ENCODE data around the gene FIBCD1.
"Not testable (repeated sequence)": the region's sequence is repeated elsewhere in the genome, so short reads cannot be mapped to it uniquely, and the experiment has no call there.

The FIBCD1 gene

GRCh38 chr9:130921300-130921988 lies 17.6 kb downstream of the FIBCD1 start:
- ATAC-seq = no peak

- no peak for ATAC-seq
Observed at GRCh38 chr9:130920762-130921299, 18.2 kb downstream of the FIBCD1 start.

GRCh38 chr9:130920233-130920632 lies 18.8 kb downstream of the FIBCD1 start:
- no peak for ATAC-seq

GRCh38 chr9:130919559-130920145 lies 19.4 kb downstream of the FIBCD1 start:
- ATAC-seq = no peak

GRCh38 chr9:130918826-130919558 lies 20.1 kb downstream of the FIBCD1 start:
- no peak for ATAC-seq

GRCh38 chr9:130918101-130918825 lies 20.8 kb downstream of the FIBCD1 start:
- ATAC-seq = no peak

GRCh38 chr9:130917168-130917960 lies 21.7 kb downstream of the FIBCD1 start:
- ATAC-seq = no peak

GRCh38 chr9:130915096-130915447 lies 24.0 kb downstream of the FIBCD1 start:
- ATAC-seq = no peak

GRCh38 chr9:130914417-130915095 lies 24.5 kb downstream of the FIBCD1 start:
- no peak for ATAC-seq

GRCh38 chr9:130913599-130914416 lies 25.2 kb downstream of the FIBCD1 start:
- ATAC-seq = no peak

GRCh38 chr9:130912932-130913598 lies 26.0 kb downstream of the FIBCD1 start:
- ATAC-seq = no peak

GRCh38 chr9:130911254-130912049 lies 27.6 kb downstream of the FIBCD1 start:
- no peak for ATAC-seq

- ATAC-seq = not testable (repeated sequence)
Observed at GRCh38 chr9:130910670-130911069, 28.4 kb downstream of the FIBCD1 start.

- not testable (repeated sequence) for ATAC-seq
Observed at GRCh38 chr9:130910041-130910440, 29.0 kb downstream of the FIBCD1 start.

GRCh38 chr9:130908878-130909355 lies 30.1 kb downstream of the FIBCD1 start:
- ATAC-seq = no peak

- ATAC-seq = no peak
Observed at GRCh38 chr9:130908146-130908877, 30.7 kb downstream of the FIBCD1 start.

- no peak for ATAC-seq
Observed at GRCh38 chr9:130906735-130907416, 32.2 kb downstream of the FIBCD1 start.
